HepG2 (cell line): ENCODE data around the gene DNM3. TPM values are rescaled to one million over a fixed set of nuclear protein-coding genes. Genes with fewer than 3 reads are reported as not detected.

Source experiments
- ETS1 ChIP-seq: sonication (generic); formaldehyde crosslinking; IDR thresholded peaks from 2 replicates; pipeline ENCODE4 v1.4.0; 2020; ENCODE audit warnings: missing genetic modification reagents
- FOXP1 ChIP-seq, 2 experiments: fragments of 450-650 bp in 1 of 2; IDR thresholded peaks; 2 replicates each; pipeline ENCODE4 v1.6.1; 2017 to 2018; ENCODE audit warnings: antibody characterized with exemption in 1 of 2
- HHEX ChIP-seq: IDR thresholded peaks from 2 replicates; pipeline ENCODE4 v1.6.1; 2016; ENCODE audit warnings: control low read depth
- HOMEZ ChIP-seq: IDR thresholded peaks from 2 replicates; pipeline ENCODE4 v1.6.1; 2016; ENCODE audit warnings: low read depth
- NCOA2 ChIP-seq: sonication (generic); formaldehyde crosslinking; IDR thresholded peaks from 2 replicates; pipeline ENCODE4 v1.8.0; 2022; ENCODE audit warnings: inconsistent platforms
- RXRA ChIP-seq: sonication (generic); formaldehyde crosslinking; IDR thresholded peaks from 2 replicates; pipeline ENCODE4 v1.5.1; 2020; ENCODE audit warnings: missing genetic modification reagents
- SOX13 ChIP-seq, 3 experiments: fragments of 450-650 bp in 1 of 3; sonication (generic) in 1 of 3; formaldehyde crosslinking in 1 of 3; IDR thresholded peaks in 2 of 3; conservative IDR thresholded peaks in 1 of 3; 2 replicates each; pipeline versions ENCODE4 v1.5.0 to v1.6.1; 2016 to 2020; ENCODE audit warnings: antibody characterized with exemption in 1 of 3, mild to moderate bottlenecking in 1 of 3, missing compliant biosample characterization in 1 of 3, missing genetic modification reagents in 1 of 3, moderate library complexity in 1 of 3
- TBP ChIP-seq: sonication (generic); formaldehyde crosslinking; IDR thresholded peaks from 2 replicates; pipeline ENCODE4 v1.5.0; 2020; ENCODE audit warnings: missing genetic modification reagents
- ZNF318 ChIP-seq: sonication (generic); formaldehyde crosslinking; IDR thresholded peaks from 2 replicates; pipeline ENCODE4 v1.4.0; 2020; ENCODE audit warnings: mild to moderate bottlenecking, missing genetic modification reagents
- ZNF362 ChIP-seq: sonication (generic); formaldehyde crosslinking; IDR thresholded peaks from 2 replicates; pipeline ENCODE4 v1.4.0; 2020; ENCODE audit warnings: missing genetic modification reagents, mild to moderate bottlenecking, borderline replicate concordance
- ZNF616 ChIP-seq: sonication (generic); formaldehyde crosslinking; IDR thresholded peaks from 2 replicates; pipeline ENCODE4 v1.5.0; 2020; ENCODE audit warnings: low read depth, mild to moderate bottlenecking, missing genetic modification reagents
- polyA plus RNA-seq, 8 experiments: library from polyadenylated mRNA; depleted of rRNA in 3 of 8; stranded (reverse) in 7 of 8; unstranded in 1 of 8; fragments of >200 nt; fragmentation: Illumina TruSeq in 4 of 8; extraction: Trizol in 4 of 8; gene quantifications; 2 replicates each; pipeline versions ENCODE4 v1.2.1 to v1.2.3, GENCODE V29; 2011 to 2016; ENCODE audit warnings: low read depth in 4 of 8, missing spikeins in 1 of 8, mixed read lengths in 1 of 8; ENCODE audit not compliant: insufficient read depth in 1 of 8
- total RNA-seq, 5 experiments: library from RNA; depleted of rRNA; stranded (reverse); fragments of >200 nt; fragmentation: Illumina TruSeq; extraction: Trizol; gene quantifications; 2 replicates each; pipeline ENCODE4 v1.2.3, GENCODE V29; 2016; ENCODE audit warnings: low read depth in 1 of 5

DNM3 gene
- total and polyA plus RNA-seq, 2 of the 13 experiments (the other 11 are each of a cell fraction or from before 2014, with no cell fraction given): 0.05 TPM; not detected in 1

- TF ChIP-seq FOXP1 (IDR thresholded peaks at IDR 0.05) (no peak), FOXP1 (CRISPR knock-in tag; IDR thresholded peaks at IDR 0.05) (peak; percentile 54), ZNF362 (peak; percentile 4; the same call in 1 of the 2 replicates), HOMEZ (CRISPR knock-in tag) (peak; percentile 30; the same call in 1 of the 2 replicates), ZNF616 (peak; percentile 26; the same call in 1 of the 2 replicates), ZNF318 (CRISPR knock-in tag) (no peak), ETS1 (CRISPR knock-in tag) (no peak), HHEX (CRISPR knock-in tag) (no peak), RXRA (CRISPR knock-in tag) (peak; percentile 23; the same call in 1 of the 2 replicates), NCOA2 (CRISPR knock-in tag) (0 out of 2 replicates have a peak, but pooled peaks have one; percentile 29), TBP (0 out of 2 replicates have a peak, but pooled peaks have one; percentile 11), SOX13 (IDR thresholded peaks at IDR 0.05) (no peak), SOX13 (CRISPR knock-in tag; conservative IDR thresholded peaks at IDR 0.05 in 1 of 2, IDR thresholded peaks at IDR 0.05 in 1 of 2) (peak in 1 of 2 experiments; percentile 72; a peak in 2 of 4 replicates)
Measured at GRCh38 chr1:172450524-172450885, 609.2 kb downstream of the DNM3 start (continued).
